HCT116 (cell line): ENCODE data around the gene EHMT1. TPM values are rescaled to one million over a fixed set of nuclear protein-coding genes. Genes with fewer than 3 reads are reported as not detected.

Experiments
- ATAC-seq: fragments of 200-7000 bp; cut with Tn5 transposase; 2 replicates; pipeline ENCODE4 v1.9.1; 2020; ENCODE audit warnings: mild to moderate bottlenecking, moderate library complexity
- BruUV-seq: library from RNA; stranded (reverse); fragments of 400-500 nt; replicated peaks from 2 replicates; lab custom pipeline; 2021; lab: Mats Ljungman, UMichigan
- CTCF ChIA-PET: fragments of 300-600 bp; sonication (Branson Sonifier 250); formaldehyde crosslinking; loops from one replicate; lab custom pipeline; 2021; ENCODE audit warnings: antibody characterized with exemption; lab: Charles Lee
- POLR2A ChIA-PET: fragments of 300-600, 350-600 bp; sonication (Branson Sonifier 250); formaldehyde crosslinking; loops from one replicate; lab custom pipeline; 2021; ENCODE audit warnings: antibody characterized with exemption; lab: Charles Lee
- RAD21 ChIA-PET, 2 experiments: fragments of 300-600 bp; sonication (Branson Sonifier 250); formaldehyde crosslinking; loops; one replicate each; lab custom pipeline; 2023; ENCODE audit warnings: low total read pairs in 2 of 2; ENCODE audit not compliant: uncharacterized antibody in 2 of 2, unreplicated experiment in 2 of 2, low non-redundant PET in 1 of 2; lab: Charles Lee
- DNase-seq: peaks from one replicate; pipeline ENCODE4 v3.0.0-alpha.2; 2010; ENCODE audit warnings: low read depth, low spot score
- H2AFZ ChIP-seq: fragments of 200-600 bp; shearing (Covaris generic), sonication (generic); 2 replicates; pipeline ENCODE4 v1.6.1; 2017; ENCODE audit warnings: low read depth, mixed run types, mixed read lengths, antibody characterized with exemption, low read length; ENCODE audit not compliant: poor library complexity, severe bottlenecking
- H3K27ac ChIP-seq: 2 replicates; pipeline ENCODE4 v1.5.1; 2012; ENCODE audit warnings: low read depth, low read length
- H3K27me3 ChIP-seq: fragments of 200-600 bp; sonication (generic); 2 replicates; pipeline ENCODE4 v1.6.1; 2016; ENCODE audit warnings: mixed run types, low read length, mixed read lengths; ENCODE audit not compliant: insufficient read depth
- H3K36me3 ChIP-seq, 2 experiments: fragments of 200-500 bp in 1 of 2; fragments of 200-600 bp in 1 of 2; sonication (Bioruptor generic) in 1 of 2; sonication (generic) in 1 of 2; 2 replicates each; pipeline versions ENCODE4 v1.5.1 to v1.6.1; 2014 to 2016; ENCODE audit warnings: low read length in 2 of 2, inconsistent platforms in 1 of 2, mixed read lengths in 1 of 2, mixed run types in 1 of 2; ENCODE audit not compliant: insufficient read depth in 2 of 2, control insufficient read depth in 1 of 2
- H3K4me1 ChIP-seq, 2 experiments: fragments of 200-600 bp in 1 of 2; sonication (generic) in 1 of 2; 2 replicates each; pipeline versions ENCODE4 v1.5.1 to v1.6.1; 2012 to 2017; ENCODE audit warnings: low read length in 2 of 2, inconsistent platforms in 1 of 2, mild to moderate bottlenecking in 1 of 2, mixed read lengths in 1 of 2, mixed run types in 1 of 2, moderate library complexity in 1 of 2; ENCODE audit not compliant: insufficient read depth in 2 of 2, control insufficient read depth in 1 of 2
- H3K4me2 ChIP-seq: fragments of 200-600 bp; sonication (generic); 2 replicates; pipeline ENCODE4 v1.6.1; 2017; ENCODE audit warnings: mixed run types, low read length, mixed read lengths
- H3K4me3 ChIP-seq, 2 experiments: fragments of 200-600 bp in 1 of 2; sonication (generic) in 1 of 2; replicated peaks in 1 of 2; 2 replicates each; pipeline ENCODE4 v1.5.1; 2011 to 2016; ENCODE audit warnings: low read length in 2 of 2, control low read depth in 1 of 2, low read depth in 1 of 2, mild to moderate bottlenecking in 1 of 2, mixed read lengths in 1 of 2, mixed run types in 1 of 2
- H3K79me2 ChIP-seq: fragments of 200-600 bp; sonication (generic); 2 replicates; pipeline ENCODE4 v1.6.1; 2017; ENCODE audit warnings: mild to moderate bottlenecking, mixed run types, low read length, moderate library complexity, mixed read lengths; ENCODE audit not compliant: insufficient read depth
- H3K9ac ChIP-seq: fragments of 200-600 bp; sonication (generic); 2 replicates; pipeline ENCODE4 v1.6.1; 2016; ENCODE audit warnings: low read length, mixed read lengths
- H3K9me2 ChIP-seq: fragments of 200-600 bp; sonication (generic), shearing (Covaris generic); 2 replicates; pipeline ENCODE4 v1.6.1; 2017; ENCODE audit warnings: mixed run types, mild to moderate bottlenecking, moderate library complexity; ENCODE audit not compliant: insufficient read depth
- H3K9me3 ChIP-seq, 2 experiments: fragments of 200-500 bp in 1 of 2; fragments of 200-600 bp in 1 of 2; sonication (Bioruptor generic) in 1 of 2; sonication (generic) in 1 of 2; 2 replicates each; pipeline ENCODE4 v1.6.1; 2014 to 2017; ENCODE audit warnings: low read length in 2 of 2, mixed read lengths in 2 of 2, inconsistent platforms in 1 of 2, low read depth in 1 of 2, mild to moderate bottlenecking in 1 of 2, mixed run types in 1 of 2, moderate library complexity in 1 of 2; ENCODE audit not compliant: control insufficient read depth in 1 of 2, insufficient read depth in 1 of 2
- H4K20me1 ChIP-seq: fragments of 200-600 bp; sonication (generic), shearing (Covaris generic); 2 replicates; pipeline ENCODE4 v1.6.1; 2017; ENCODE audit warnings: mixed run types, mild to moderate bottlenecking, moderate library complexity; ENCODE audit not compliant: insufficient read depth
- ATF3 ChIP-seq: IDR thresholded peaks from 2 replicates; pipeline ENCODE4 v1.6.1; 2012
- CEBPB ChIP-seq: IDR thresholded peaks from 2 replicates; pipeline ENCODE4 v1.6.1; 2012; ENCODE audit warnings: low read depth
- CTCF ChIP-seq, 3 experiments: fragments of 200-600 bp in 1 of 3; sonication (generic) in 1 of 3; IDR thresholded peaks in 2 of 3; conservative IDR thresholded peaks in 1 of 3; 2 replicates each; pipeline ENCODE4 v1.5.1; 2012 to 2017; ENCODE audit warnings: low read depth in 2 of 3, low read length in 2 of 3, antibody characterized with exemption in 1 of 3, borderline replicate concordance in 1 of 3, control low read depth in 1 of 3, mild to moderate bottlenecking in 1 of 3, mixed read lengths in 1 of 3, mixed run types in 1 of 3, moderate library complexity in 1 of 3; ENCODE audit not compliant: insufficient read depth in 1 of 3
- JUND ChIP-seq: IDR thresholded peaks from 2 replicates; pipeline ENCODE4 v1.6.1; 2012
- POLR2A ChIP-seq: IDR thresholded peaks from 2 replicates; pipeline ENCODE4 v1.7.0; 2011; ENCODE audit warnings: borderline replicate concordance; ENCODE audit not compliant: insufficient read depth, insufficient read length; ENCODE audit errors: extremely low read depth
- POLR2AphosphoS5 ChIP-seq: IDR thresholded peaks from 2 replicates; pipeline ENCODE4 v1.6.1; 2011; ENCODE audit warnings: mild to moderate bottlenecking, low read depth, low read length, moderate library complexity
- YY1 ChIP-seq: IDR thresholded peaks from 2 replicates; pipeline ENCODE4 v1.6.1; 2011; ENCODE audit warnings: low read length, low read depth, moderate library complexity, mild to moderate bottlenecking; ENCODE audit not compliant: insufficient replicate concordance; ENCODE audit errors: extremely low read depth
- ZBTB33 ChIP-seq: IDR thresholded peaks from 2 replicates; pipeline ENCODE4 v1.6.1; 2011; ENCODE audit warnings: mild to moderate bottlenecking, low read length, moderate library complexity; ENCODE audit not compliant: insufficient replicate concordance; ENCODE audit errors: extremely low read depth
- intact Hi-C: fragments of 100-400 bp; cut with micrococcal nuclease; formaldehyde crosslinking; loops from 2 replicates; pipeline ENCODE4 v1.10.0; 2022
- total RNA-seq: library from RNA; stranded (reverse); gene quantifications from one replicate; pipeline ENCODE4 v1.2.1, GENCODE V29; 2021; ENCODE audit not compliant: unreplicated experiment

The EHMT1 gene
- total RNA-seq, 1 experiment from 2014 or later, result 86.1 TPM

- TF ChIP-seq POLR2A (no peak), JUND (no peak), CEBPB (no peak), ZBTB33 (no peak)
These were observed 254.6 kb downstream of the EHMT1 start (continued) for GRCh38 chr9:137873408-137873807.

GRCh38 chr9:137873858-137874362, 255.1 kb downstream of the EHMT1 start:
- POLR2A ChIA-PET, result no interaction called here
- Histone ChIP-seq H3K4me1 (no peaks in the 10 kb centered on the region), H3K4me2 (no peak overlapping the region)

More at GRCh38 chr9:137873858-137874362, 255.1 kb downstream of the EHMT1 start:
- DNase-seq (no peak), ATAC-seq (no peak)
- H3K27me3 ChIP-seq, result peaks cover 12% of the 10 kb centered on the region; the same call in 1 of the 2 replicates
- no peaks in the 10 kb centered on the region for H3K79me2 ChIP-seq
- no peaks in the 10 kb centered on the region for H3K36me3 ChIP-seq
- intact Hi-C loops, result no loop called here
- ChIA-PET RAD21 (no interaction called here), CTCF (no interaction called here)
- no peak overlapping the region for H3K4me3 ChIP-seq
- no peak overlapping the region for H2AFZ ChIP-seq
- no peaks in the 10 kb centered on the region for H4K20me1 ChIP-seq
- H3K9ac ChIP-seq, result no peak overlapping the region
- TF ChIP-seq CTCF (IDR thresholded peaks at IDR 0.05 in 2 of 3, conservative IDR thresholded peaks at IDR 0.05 in 1 of 3; ENCODE audit: borderline replicate concordance in 1 of 3, insufficient read depth in 1 of 3, low read depth in 2 of 3, low read length in 2 of 3) (no peak), ATF3 (no peak), POLR2AphosphoS5 (no peak), YY1 (no peak)
- no peaks in the 10 kb centered on the region for H3K9me3 ChIP-seq
- no TSS peak for BruUV-seq
- H3K9me2 ChIP-seq, result no peaks in the 10 kb centered on the region
- H3K27ac ChIP-seq, result no peak overlapping the region
